HEK293 (cell line): ENCODE results near the gene RASAL2.

ENCODE experiments used
- CTCF ChIP-seq: fragments of 450-650 bp; formaldehyde crosslinking; IDR thresholded peaks from 2 replicates; pipeline ENCODE4 v1.5.1; 2016; ENCODE audit warnings: missing biosample characterization, missing genetic modification characterization
- MYNN ChIP-seq: fragments of 450-650 bp; formaldehyde crosslinking; IDR thresholded peaks from 2 replicates; pipeline ENCODE4 v1.5.1; 2016; ENCODE audit warnings: missing biosample characterization, missing genetic modification characterization, borderline replicate concordance
- ZNF24 ChIP-seq: fragments of 450-650 bp; formaldehyde crosslinking; IDR thresholded peaks from 2 replicates; pipeline ENCODE4 v1.5.1; 2016; ENCODE audit warnings: missing biosample characterization, missing genetic modification characterization
- ZSCAN5A ChIP-seq: fragments of 450-650 bp; formaldehyde crosslinking; IDR thresholded peaks from 2 replicates; pipeline ENCODE4 v1.5.1; 2016; ENCODE audit warnings: missing biosample characterization, missing genetic modification characterization

GRCh38 chr1:178121883-178122282 is 28.0 kb downstream of the RASAL2 start:
- TF ChIP-seq CTCF (no peak), ZNF24 (tag by site-specific recombination) (no peak), ZSCAN5A (tag by site-specific recombination) (no peak), MYNN (tag by site-specific recombination) (no peak)
